Motor neuron (in vitro differentiated cells): ENCODE results near the gene NCF4. TPM values are rescaled to one million over a fixed set of nuclear protein-coding genes. Genes with fewer than 3 reads are reported as not detected.

ENCODE experiments used
- ATAC-seq, 8 experiments: fragments of 200-7000 bp; cut with Tn5 transposase; replicated peaks in 6 of 8; 2 replicates each; pipeline ENCODE4 v1.8.0; 2021; ENCODE audit warnings: mild to moderate bottlenecking in 8 of 8, moderate library complexity in 8 of 8
- H3K27ac ChIP-seq, 2 donors: fragments of 250-450 bp; sonication (Bioruptor Pico); 2 replicates each; pipeline ENCODE4 v1.9.0; 2021; ENCODE audit warnings: antibody characterized with exemption in 2 of 2, mild to moderate bottlenecking in 2 of 2, moderate library complexity in 1 of 2
- H3K4me1 ChIP-seq, 2 donors: fragments of 250-450 bp; sonication (Bioruptor Pico); replicated peaks in 1 of 2; 2 replicates each; pipeline ENCODE4 v1.6.1; 2021; ENCODE audit warnings: antibody characterized with exemption in 2 of 2, mild to moderate bottlenecking in 2 of 2, moderate library complexity in 1 of 2
- H3K4me3 ChIP-seq, 5 donors: fragments of 250-450 bp; sonication (Bioruptor Pico); 2 replicates each; pipeline ENCODE4 v1.9.0; 2021; ENCODE audit warnings: antibody characterized with exemption in 5 of 5, mild to moderate bottlenecking in 5 of 5, moderate library complexity in 4 of 5
- WGBS, 10 experiments: fragments of 450-650 bp; shearing (Covaris generic); methylation state at CpG; one replicate each; pipeline ENCODE4 v1.0.0; 2022; 5-methylcytosine and 5-hydroxymethylcytosine counted together
- in situ Hi-C, 9 experiments: fragments of 400-800 bp; cut with MboI; loops; one replicate each; pipeline ENCODE4 v1.15.0; 2021; ENCODE audit warnings: low sequenced_read_pairs in 9 of 9, low pct_unique_long_range_greater_than_20kb in 2 of 9; ENCODE audit not compliant: unreplicated experiment in 9 of 9
- total RNA-seq, 8 experiments: library from RNA; unstranded; fragments of 300-600 nt; gene quantifications; 2 replicates each; pipeline versions ENCODE4 v1.2.3 to v1.2.4, GENCODE V29; 2022

Gene NCF4
- total RNA-seq, 8 experiments from 2014 or later = 0.05 to 0.81 (median 0.21) TPM; not detected in 5

DNA sequence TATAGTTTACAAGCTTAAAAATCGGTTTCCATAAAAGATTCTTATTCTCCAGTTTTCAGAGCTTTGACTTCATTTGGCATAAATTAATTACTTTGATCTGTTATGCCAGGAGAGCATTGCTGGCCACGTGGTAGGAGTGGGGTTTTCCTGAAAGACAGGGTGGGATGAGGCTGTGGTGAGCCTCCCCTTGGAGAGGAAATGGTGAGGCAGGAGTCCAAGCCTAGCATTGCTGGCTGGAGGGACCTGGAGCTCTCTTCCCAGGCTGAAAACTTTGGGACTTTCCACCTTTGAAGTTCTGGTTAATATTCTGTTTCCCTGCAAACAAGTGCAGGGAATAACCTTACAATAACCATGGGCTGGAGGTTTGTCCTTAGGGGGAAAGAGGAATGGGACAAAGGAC, 31.5 kb downstream of the NCF4 start:
- H3K27ac ChIP-seq = no peak overlapping the region
- H3K4me3 ChIP-seq = no peak overlapping the region
- 0 to 43% (median 25%) methylated on average over 1 to 2 of the region's 2 CpGs; no CpG with 5 or more reads in 2 of the 10 experiments for WGBS, 10 experiments
- in situ Hi-C loops = no loop called here
- no peak for ATAC-seq
- H3K4me1 ChIP-seq = no peaks in the 10 kb centered on the region

DNA sequence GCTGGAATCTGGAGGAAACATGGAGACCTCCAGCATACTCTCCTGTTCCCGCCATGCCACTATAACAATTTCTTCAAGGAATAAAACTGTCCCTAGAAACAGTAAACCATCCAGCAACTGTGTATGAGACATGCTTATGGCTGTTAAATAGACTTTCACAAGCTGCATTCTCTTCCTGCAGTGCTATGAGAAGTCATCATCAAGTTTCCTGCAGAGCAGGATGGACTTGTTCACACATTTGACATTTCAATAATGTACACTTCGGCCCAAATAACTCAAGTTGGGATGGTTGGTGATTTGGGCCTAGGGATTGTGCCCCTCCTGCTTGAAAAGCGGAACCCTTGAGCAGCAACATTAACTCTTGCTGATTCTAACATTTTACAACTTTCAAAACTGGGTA, 32.5 kb downstream of the NCF4 start:
- 29 to 88% (median 64%) methylated on average over 1 to 3 of the region's 3 CpGs; no CpG with 5 or more reads in 2 of the 10 experiments for WGBS, 10 experiments
- in situ Hi-C loops = no loop called here
- no peak overlapping the region for H3K4me3 ChIP-seq
- no peaks in the 10 kb centered on the region for H3K4me1 ChIP-seq
- ATAC-seq = no peak
- H3K27ac ChIP-seq = no peak overlapping the region

GRCh38 chr22:36894266-36894665, 33.5 kb downstream of the NCF4 start:
- 29 to 100% (median 90%) methylated on average over 1 of the region's 1 CpG; no CpG with 5 or more reads in 4 of the 10 experiments for WGBS, 10 experiments
- in situ Hi-C loops = no loop called here
- Histone ChIP-seq H3K27ac (no peak overlapping the region), H3K4me1 (no peaks in the 10 kb centered on the region), H3K4me3 (no peak overlapping the region)
- no peak for ATAC-seq

DNA sequence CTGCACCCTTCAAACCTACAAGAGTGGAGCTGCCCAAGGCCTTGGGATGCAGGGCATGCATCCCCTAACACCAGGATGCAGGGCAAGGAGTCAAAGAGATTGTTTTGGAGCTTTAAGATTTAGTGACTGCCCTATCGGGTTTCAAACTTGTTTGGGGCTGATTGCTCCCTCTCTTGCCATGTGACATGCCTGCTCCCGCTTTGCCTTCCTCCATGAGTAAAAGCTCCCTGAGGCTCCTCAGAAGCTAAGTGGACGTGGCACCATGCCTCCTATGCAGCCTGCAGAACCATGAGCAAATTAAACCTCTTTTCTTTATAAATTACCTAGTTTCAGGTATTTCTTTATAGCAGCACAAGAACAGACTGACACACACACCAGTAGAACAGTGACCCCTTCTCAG, 36.8 kb downstream of the NCF4 start:
- in situ Hi-C loops = no loop called here
- Histone ChIP-seq H3K4me3 (no peak overlapping the region), H3K4me1 (no peaks in the 10 kb centered on the region), H3K27ac (no peak overlapping the region)
- no peak for ATAC-seq
- 0 to 59% (median 39%) methylated on average over 1 to 3 of the region's 3 CpGs; no CpG with 5 or more reads in 4 of the 10 experiments for WGBS, 10 experiments

- WGBS, 10 experiments = 0 to 90% (median 54%) methylated on average over 1 to 4 of the region's 4 CpGs; no CpG with 5 or more reads in 2 of the 10 experiments
- ATAC-seq = no peak
- H3K4me3 ChIP-seq = no peak overlapping the region
- no peak overlapping the region for H3K27ac ChIP-seq
- in situ Hi-C loops = no loop called here
- H3K4me1 ChIP-seq = no peaks in the 10 kb centered on the region
These were observed 37.9 kb downstream of the NCF4 start for GRCh38 chr22:36898690-36899089.

DNA sequence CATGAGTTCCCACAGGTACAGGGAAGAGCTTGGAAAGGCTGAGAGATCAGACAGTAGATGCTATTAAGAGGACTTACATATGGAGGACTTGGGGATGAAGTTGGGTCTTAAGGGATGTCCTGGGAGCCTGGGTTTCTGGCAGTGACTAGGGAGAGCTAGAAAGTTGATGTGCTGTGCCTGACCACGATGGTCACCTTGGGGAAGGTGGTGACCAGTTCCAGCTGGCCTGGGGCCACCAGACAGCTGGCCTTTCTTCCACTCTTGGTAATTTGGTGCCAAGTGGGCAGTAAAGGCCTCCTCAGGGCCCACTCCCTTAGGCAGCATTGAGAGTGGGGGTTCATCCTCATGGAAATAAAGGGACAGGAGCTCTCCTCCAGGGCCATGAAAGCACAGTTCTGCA, 38.7 kb downstream of the NCF4 start:
- Histone ChIP-seq H3K4me3 (no peak overlapping the region), H3K4me1 (no peaks in the 10 kb centered on the region), H3K27ac (no peak overlapping the region)
- 20 to 83% (median 80%) methylated on average over 1 of the region's 1 CpG; no CpG with 5 or more reads in 7 of the 10 experiments for WGBS, 10 experiments
- no peak for ATAC-seq
- in situ Hi-C loops = no loop called here

DNA sequence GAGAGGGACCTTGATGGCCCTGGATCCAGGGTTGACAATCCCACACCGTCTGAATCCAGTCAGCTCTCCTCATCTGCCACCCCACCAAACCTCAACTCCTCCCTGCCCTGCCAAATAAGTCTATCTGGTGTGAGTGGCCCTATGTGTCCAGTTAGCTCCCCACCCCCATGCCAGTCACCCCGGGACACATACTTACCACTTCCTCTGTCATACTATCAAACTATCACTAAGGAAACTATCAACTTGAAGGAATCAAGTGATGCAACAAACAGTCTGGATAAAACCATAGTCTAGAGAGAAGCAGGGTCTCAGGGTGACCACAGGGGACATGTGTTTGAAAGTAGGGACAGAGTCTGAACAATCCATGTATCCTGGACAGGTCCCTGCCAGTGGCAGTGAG, 39.4 kb downstream of the NCF4 start:
- Histone ChIP-seq H3K4me1 (no peaks in the 10 kb centered on the region), H3K4me3 (no peak overlapping the region), H3K27ac (no peak overlapping the region)
- no peak for ATAC-seq
- WGBS, 10 experiments = no CpG with 5 or more reads among the region's 2 CpGs
- in situ Hi-C loops = no loop called here

GRCh38 chr22:36900880-36901279, 40.1 kb downstream of the NCF4 start:
- 0 to 40% (median 22%) methylated on average over 1 to 4 of the region's 4 CpGs; no CpG with 5 or more reads in 4 of the 10 experiments for WGBS, 10 experiments
- Histone ChIP-seq H3K27ac (no peak overlapping the region), H3K4me1 (no peaks in the 10 kb centered on the region), H3K4me3 (no peak overlapping the region)
- ATAC-seq = no peak
- in situ Hi-C loops = no loop called here

GRCh38 chr22:36901411-36902142, 40.8 kb downstream of the NCF4 start:
- WGBS, 10 experiments = 18 to 82% (median 50%) methylated on average over 1 to 7 of the region's 13 CpGs; no CpG with 5 or more reads in 1 of the 10 experiments
- in situ Hi-C loops = no loop called here
- no peak for ATAC-seq
- Histone ChIP-seq H3K27ac (no peak overlapping the region), H3K4me1 (no peaks in the 10 kb centered on the region), H3K4me3 (no peak overlapping the region)

GRCh38 chr22:36902143-36902926, 41.5 kb downstream of the NCF4 start:
- Histone ChIP-seq H3K4me3 (no peak overlapping the region), H3K27ac (no peak overlapping the region), H3K4me1 (no peaks in the 10 kb centered on the region)
- in situ Hi-C loops = no loop called here
- no peak for ATAC-seq
- WGBS, 10 experiments = 5 to 83% (median 65%) methylated on average over 1 to 8 of the region's 8 CpGs; no CpG with 5 or more reads in 2 of the 10 experiments

- no peak overlapping the region for H3K4me3 ChIP-seq
- H3K4me1 ChIP-seq = no peaks in the 10 kb centered on the region
- 0 to 100% (median 72%) methylated on average over 1 to 5 of the region's 6 CpGs for WGBS, 10 experiments
- no peak overlapping the region for H3K27ac ChIP-seq
- no peak for ATAC-seq
- in situ Hi-C loops = no loop called here
These were observed 43.6 kb downstream of the NCF4 start for GRCh38 chr22:36904260-36904880.

DNA sequence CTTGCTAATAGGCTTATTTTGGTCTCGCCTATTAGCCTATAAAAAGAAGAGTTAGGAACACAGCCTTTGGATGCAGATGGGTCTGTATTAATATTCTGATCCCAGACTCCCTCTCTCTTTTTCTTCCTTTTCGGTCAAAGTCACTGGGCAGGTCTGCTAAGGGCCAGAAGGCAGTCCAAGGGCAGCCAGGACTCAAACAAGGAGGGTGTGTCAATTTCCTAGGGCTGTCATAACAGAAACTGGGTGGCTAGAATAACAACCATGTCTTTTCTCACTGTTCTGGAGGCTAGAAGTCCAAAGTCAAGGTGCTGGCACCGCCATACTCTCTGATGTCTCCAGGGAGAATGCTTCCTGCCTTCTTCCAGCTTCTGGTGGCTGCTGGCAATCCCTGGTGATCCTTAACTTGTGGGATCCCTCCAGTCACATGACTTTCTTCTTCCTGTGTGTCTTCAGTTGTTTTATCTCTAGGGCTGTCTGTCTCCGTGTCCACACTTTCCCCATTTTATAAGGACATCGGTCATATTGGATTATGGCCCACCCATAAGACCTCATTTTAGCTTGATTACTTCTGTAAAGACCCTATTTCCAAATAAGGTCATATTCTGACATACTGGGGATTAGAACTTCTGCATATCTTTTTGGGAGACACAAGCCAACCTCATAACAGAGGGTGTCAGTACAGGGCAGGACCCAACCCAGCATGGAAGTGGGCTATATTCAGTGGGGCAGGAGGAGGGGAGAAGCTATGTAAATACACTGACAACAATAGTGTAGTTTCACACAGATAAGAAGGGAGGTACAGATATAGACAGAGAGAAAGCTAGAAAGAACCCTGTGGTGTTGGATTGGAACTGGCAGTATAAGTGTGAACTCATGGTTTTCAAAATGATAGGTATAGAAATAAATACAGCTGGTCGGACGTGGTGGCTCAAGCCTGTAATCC, 46.7 kb downstream of the NCF4 start:
- no peak overlapping the region for H3K4me3 ChIP-seq
- H3K4me1 ChIP-seq = no peaks in the 10 kb centered on the region
- no peak overlapping the region for H3K27ac ChIP-seq
- 25 to 79% (median 53%) methylated on average over 2 to 7 of the region's 7 CpGs; no CpG with 5 or more reads in 1 of the 10 experiments for WGBS, 10 experiments
- in situ Hi-C loops = no loop called here
- peak in 1 of 8 experiments; percentile 74 for ATAC-seq
